GM23248 (cell line): ENCODE measurements around the gene LINGO4.

Source experiments
- EZH2 ChIP-seq: fragments of 200-600 bp; sonication (generic); IDR thresholded peaks from 2 replicates; pipeline ENCODE4 v1.6.1; 2018; ENCODE audit warnings: antibody characterized with exemption, mild to moderate bottlenecking; ENCODE audit not compliant: insufficient read depth, poor library complexity, severe bottlenecking
- EZH2phosphoT487 ChIP-seq: fragments of 200-600 bp; sonication (generic); IDR thresholded peaks from 2 replicates; pipeline ENCODE4 v1.6.1; 2018; ENCODE audit warnings: antibody characterized with exemption, moderate library complexity, mild to moderate bottlenecking, low read depth; ENCODE audit not compliant: insufficient read depth

DNA sequence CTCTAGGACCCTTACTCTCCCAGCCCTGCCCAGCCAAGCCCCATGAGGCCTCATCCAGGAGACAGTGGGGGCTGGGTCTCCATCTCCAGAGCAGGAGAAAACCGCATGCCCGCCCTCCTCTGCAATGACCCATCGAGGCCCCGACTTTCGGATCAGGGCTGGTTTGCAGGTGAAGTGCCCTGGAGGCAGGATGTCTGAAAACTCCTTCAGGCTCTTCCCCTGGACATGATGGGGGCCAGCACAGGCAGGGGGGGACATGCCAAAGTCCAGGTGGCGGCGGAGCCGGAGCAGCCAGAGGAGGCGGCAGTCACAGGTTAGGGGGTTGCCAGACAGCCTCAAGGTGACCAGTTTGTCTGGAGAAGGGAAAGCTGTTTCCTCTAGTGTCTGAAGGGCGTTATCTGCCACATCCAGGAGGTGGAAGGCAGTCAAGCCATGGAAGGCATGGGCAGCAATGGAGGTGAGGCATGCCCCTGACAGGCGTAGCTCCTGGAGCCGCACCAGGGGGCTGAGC is 3.9 kb downstream of the LINGO4 start:
- no peak for TF ChIP-seq EZH2
- no peak for TF ChIP-seq EZH2phosphoT487
